ENCODE results near the gene MYOD1. TPM values are rescaled to one million over a fixed set of nuclear protein-coding genes. Genes with fewer than 3 reads are reported as not detected.

Gene MYOD1
- total RNA-seq, 1 experiment from 2014 or later = not detected

- Histone ChIP-seq H3K27ac (ENCODE audit: low read depth, low read length) (no peak overlapping the region), H4K20me1 (ENCODE audit: insufficient read depth) (no peaks in the 10 kb centered on the region), H2AFZ (ENCODE audit: low read depth, low read length, poor library complexity, severe bottlenecking) (no peak overlapping the region), H3K27me3 (ENCODE audit: insufficient read depth, low read length) (no peaks in the 10 kb centered on the region), H3K9me2 (ENCODE audit: insufficient read depth) (no peaks in the 10 kb centered on the region), H3K9ac (ENCODE audit: low read length) (no peak overlapping the region), H3K36me3 (ENCODE audit: control insufficient read depth in 1 of 2, insufficient read depth in 2 of 2, low read length in 2 of 2) (no peaks in the 10 kb centered on the region), H3K79me2 (ENCODE audit: insufficient read depth, low read length) (no peaks in the 10 kb centered on the region), H3K4me1 (ENCODE audit: control insufficient read depth in 1 of 2, insufficient read depth in 2 of 2, low read length in 2 of 2) (peaks cover 3 to 6% of the 10 kb centered on the region in 2 experiments; a peak in 3 of 4 replicates), H3K4me2 (ENCODE audit: low read length) (no peak overlapping the region), H3K9me3 (ENCODE audit: control insufficient read depth in 1 of 2, insufficient read depth in 1 of 2, low read depth in 1 of 2, low read length in 2 of 2) (no peaks in the 10 kb centered on the region), H3K4me3 (replicated peaks in 1 of 2; ENCODE audit: low read depth in 1 of 2, low read length in 2 of 2) (no peak overlapping the region)
- DNase-seq (ENCODE audit: low read depth, low spot score) (no peak), ATAC-seq (no peak)
- ChIA-PET CTCF (interaction anchor here (1.3 to 1.8 kb wide), 2 partner anchors 204 to 209 kb away, joined by 3 to 5 read pairs; no protein-coding TSS in a partner anchor), POLR2A (no interaction called here), RAD21 (ENCODE audit: low non-redundant PET in 1 of 2, low total read pairs in 2 of 2, uncharacterized antibody in 2 of 2, unreplicated experiment in 2 of 2) (no interaction called here)
- intact Hi-C loops (cut with micrococcal nuclease) = no loop called here
- TF ChIP-seq ZFX (IDR thresholded peaks at IDR 0.05) (no peak), SP1 (IDR thresholded peaks at IDR 0.05; ENCODE audit: low read depth) (no peak), EZH2 (IDR thresholded peaks at IDR 0.05) (no peak), CTCF (IDR thresholded peaks at IDR 0.05 in 2 of 3, conservative IDR thresholded peaks at IDR 0.05 in 1 of 3; ENCODE audit: borderline replicate concordance in 1 of 3, insufficient read depth in 1 of 3, low read depth in 2 of 3, low read length in 2 of 3) (no peak), POLR2A (IDR thresholded peaks at IDR 0.05; ENCODE audit: borderline replicate concordance, extremely low read depth, insufficient read depth, insufficient read length) (no peak), CEBPB (IDR thresholded peaks at IDR 0.05; ENCODE audit: low read depth) (no peak), EZH2phosphoT487 (IDR thresholded peaks at IDR 0.05; ENCODE audit: borderline replicate concordance) (no peak), FOSL1 (IDR thresholded peaks at IDR 0.05; ENCODE audit: low read depth) (no peak), RAD21 (IDR thresholded peaks at IDR 0.05; ENCODE audit: low read depth) (no peak), ZNF274 (IDR thresholded peaks at IDR 0.05; ENCODE audit: low read depth, low read length) (no peak), EGR1 (IDR thresholded peaks at IDR 0.05; ENCODE audit: low read depth) (no peak), MAX (IDR thresholded peaks at IDR 0.05) (no peak), CBX3 (IDR thresholded peaks at IDR 0.05; ENCODE audit: low read depth) (no peak), SIN3A (IDR thresholded peaks at IDR 0.05; ENCODE audit: low read depth) (no peak), ELF1 (IDR thresholded peaks at IDR 0.05; ENCODE audit: borderline replicate concordance, low read depth) (no peak), POLR2AphosphoS5 (IDR thresholded peaks at IDR 0.05; ENCODE audit: low read depth, low read length) (no peak)
- BruUV-seq (replicated peaks) = no TSS peak
Measured at GRCh38 chr11:17769218-17769617, 49.8 kb downstream of the MYOD1 start.
